Erythroblast (primary cell): ENCODE data around the gene RNASE7.

ENCODE experiments used
- GATA1 ChIP-seq: IDR thresholded peaks from 2 replicates; pipeline ENCODE4 v1.6.1; 2011; ENCODE audit warnings: low read depth, mild to moderate bottlenecking, control low read depth, low read length, moderate library complexity
- POLR2A ChIP-seq: IDR thresholded peaks from 2 replicates; pipeline ENCODE4 v1.6.1; 2011; ENCODE audit warnings: mild to moderate bottlenecking, low read length

GRCh38 chr14:21069388-21070082, 27.4 kb downstream of the RNASE7 start:
- no peak for TF ChIP-seq POLR2A
- TF ChIP-seq GATA1, result no peak
